ENCODE data around the gene SPG11.
"Not testable (repeated sequence)": the region's sequence is repeated elsewhere in the genome, so short reads cannot be mapped to it uniquely, and the experiment has no call there.

The SPG11 gene

DNA sequence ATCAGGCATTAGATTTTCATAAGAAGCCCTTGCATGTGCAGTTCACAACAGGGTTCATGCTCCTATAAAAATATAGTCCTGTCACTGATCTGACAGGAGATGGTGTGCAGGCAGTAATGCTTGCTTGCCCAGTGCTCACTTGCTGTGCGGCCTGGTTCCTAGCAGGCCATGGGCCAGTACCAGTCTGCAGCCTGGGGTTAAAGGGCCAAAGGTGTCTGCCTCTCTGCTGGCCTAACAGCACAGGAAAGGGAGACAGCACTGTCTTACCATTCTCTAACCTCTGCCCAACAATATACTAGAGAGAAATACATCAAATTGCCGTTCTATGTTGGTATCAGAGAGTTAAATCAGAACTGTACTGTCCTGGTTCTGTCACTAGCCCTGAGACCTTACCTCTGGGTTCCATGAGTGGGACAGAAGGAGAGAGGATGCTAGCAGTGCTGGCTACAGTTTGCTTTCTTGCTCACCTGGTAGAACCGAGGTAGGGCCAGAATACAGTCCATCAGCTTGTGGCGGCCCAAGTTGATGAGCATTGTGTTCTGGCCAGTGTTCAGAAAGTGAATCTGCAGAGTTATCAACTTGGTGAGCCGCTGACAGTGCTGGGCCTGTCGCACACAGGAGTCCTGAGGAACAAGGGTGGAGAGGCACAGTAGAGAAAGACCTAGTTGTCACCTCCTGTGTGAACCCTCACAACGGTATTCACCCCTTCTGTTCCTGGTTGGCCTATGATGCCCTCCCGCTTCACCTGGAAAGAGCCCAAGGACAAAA, 97.9 kb downstream of the SPG11 start:
- no peak for DNase-seq (ENCODE audit: low read depth)

DNA sequence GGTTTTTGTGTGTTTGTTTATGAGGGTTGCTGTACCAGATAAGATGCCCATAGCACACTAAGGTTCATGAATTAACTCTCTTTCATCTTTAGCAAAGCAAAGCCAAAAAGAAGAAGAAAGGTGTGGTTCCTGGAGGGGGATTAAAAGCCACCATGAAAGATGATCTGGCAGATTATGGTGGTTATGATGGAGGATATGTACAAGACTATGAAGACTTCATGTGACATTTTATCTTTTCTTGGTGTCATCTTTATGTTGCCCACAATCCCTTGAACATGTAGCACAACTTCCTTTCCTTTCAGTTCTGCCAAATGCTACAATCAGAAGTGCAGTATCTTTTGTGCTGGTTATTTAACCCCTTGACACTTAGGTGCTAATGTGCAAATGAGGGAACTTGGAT, 102.5 kb downstream of the SPG11 start:
- DNase-seq (ENCODE audit: low read depth) = not testable (repeated sequence)

DNA sequence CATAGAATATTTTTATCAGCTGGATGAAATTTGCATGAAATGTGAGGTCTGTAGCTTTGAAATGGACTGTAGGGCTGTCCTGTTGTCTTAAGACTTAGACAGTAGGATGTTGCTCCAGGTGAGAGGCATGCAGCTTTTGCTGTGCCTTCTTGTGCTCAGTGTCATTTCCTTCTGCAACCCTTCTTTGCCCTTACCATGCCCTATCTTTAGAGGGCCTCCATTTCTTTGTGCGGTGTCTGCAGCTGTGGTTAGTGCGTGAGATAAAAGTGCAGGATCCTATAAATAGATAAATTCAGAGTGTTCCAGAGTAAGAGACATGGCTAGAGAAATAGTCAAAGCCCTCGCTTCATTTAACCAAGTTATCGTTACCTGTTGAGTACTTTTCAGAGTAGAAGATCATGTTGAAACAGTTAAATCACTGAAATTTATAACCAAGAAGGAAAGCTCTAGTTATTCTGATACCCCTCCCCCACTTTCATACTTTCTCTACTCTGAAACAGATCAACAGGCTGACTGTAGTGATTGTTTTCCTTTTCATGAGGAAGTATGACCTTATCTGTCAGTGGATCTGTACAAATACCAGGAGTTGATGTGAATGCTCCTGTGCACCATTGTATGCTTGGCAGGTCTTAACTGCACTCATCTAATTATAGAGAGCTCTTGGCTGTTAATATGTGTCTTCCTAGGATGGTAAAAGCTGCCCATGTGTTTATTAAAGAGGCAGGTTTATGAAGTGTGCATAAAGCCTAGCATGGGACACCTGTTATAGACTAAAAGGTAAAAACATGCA, 108.3 kb downstream of the SPG11 start:
- no peak for DNase-seq (ENCODE audit: low read depth)

DNA sequence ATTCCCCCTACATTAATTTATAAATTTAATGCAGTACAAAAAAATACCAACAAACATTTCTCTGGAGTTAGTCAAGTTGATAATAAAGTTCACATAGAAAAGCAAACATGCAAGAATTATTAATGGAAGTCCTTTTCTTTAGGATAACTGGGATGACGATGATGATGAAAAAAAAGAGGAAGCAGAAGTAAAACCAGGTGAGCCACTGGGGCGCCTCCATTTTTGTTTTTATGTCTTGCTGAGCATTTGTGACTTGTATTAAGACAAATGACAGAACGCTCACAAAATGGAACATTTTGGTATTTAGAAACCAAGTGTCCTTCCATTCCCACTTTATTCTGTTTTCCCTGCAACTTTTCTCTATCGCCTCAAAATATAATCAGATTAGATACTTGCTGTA, 112.7 kb downstream of the SPG11 start:
- no peak for DNase-seq (ENCODE audit: low read depth)

DNA sequence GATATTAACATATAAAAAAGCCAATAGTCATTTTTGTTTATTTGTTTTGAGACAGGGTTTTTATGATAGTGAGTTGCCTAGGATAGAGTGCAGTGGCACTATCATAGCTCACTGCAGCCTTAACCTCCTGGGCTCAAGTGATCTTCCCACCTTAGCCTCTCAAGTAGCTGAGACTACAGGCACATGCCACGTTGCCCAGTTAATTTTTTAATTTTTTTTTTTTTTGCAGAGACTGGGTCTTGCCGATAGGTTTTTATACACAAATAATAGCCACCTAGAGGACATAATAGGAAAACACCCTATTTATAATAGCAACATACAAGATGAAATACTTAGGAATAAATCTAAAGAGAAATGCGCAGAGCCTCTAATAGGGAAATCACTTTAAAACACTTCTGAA, 113.2 kb downstream of the SPG11 start:
- no peak for DNase-seq (ENCODE audit: low read depth)

DNA sequence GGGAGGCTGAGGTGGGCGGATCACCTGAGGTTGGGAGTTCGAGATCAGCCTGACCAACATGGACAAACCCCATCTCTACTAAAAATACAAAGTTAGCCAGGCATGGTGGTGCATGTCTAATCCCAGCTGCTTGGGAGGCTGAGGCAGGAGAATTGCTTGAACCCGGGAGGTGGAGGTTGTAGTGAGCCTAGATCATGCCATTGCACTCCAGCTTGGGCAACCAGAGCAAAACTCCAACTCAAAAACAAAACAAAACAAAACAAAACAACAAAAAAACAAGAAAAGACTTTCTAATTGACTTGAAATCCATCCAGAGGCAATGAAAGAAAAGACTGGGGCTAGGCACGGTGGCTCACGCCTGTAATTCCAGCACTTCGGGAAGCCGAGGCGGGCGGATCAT, 114.3 kb downstream of the SPG11 start:
- DNase-seq (ENCODE audit: low read depth) = not testable (repeated sequence)

DNA sequence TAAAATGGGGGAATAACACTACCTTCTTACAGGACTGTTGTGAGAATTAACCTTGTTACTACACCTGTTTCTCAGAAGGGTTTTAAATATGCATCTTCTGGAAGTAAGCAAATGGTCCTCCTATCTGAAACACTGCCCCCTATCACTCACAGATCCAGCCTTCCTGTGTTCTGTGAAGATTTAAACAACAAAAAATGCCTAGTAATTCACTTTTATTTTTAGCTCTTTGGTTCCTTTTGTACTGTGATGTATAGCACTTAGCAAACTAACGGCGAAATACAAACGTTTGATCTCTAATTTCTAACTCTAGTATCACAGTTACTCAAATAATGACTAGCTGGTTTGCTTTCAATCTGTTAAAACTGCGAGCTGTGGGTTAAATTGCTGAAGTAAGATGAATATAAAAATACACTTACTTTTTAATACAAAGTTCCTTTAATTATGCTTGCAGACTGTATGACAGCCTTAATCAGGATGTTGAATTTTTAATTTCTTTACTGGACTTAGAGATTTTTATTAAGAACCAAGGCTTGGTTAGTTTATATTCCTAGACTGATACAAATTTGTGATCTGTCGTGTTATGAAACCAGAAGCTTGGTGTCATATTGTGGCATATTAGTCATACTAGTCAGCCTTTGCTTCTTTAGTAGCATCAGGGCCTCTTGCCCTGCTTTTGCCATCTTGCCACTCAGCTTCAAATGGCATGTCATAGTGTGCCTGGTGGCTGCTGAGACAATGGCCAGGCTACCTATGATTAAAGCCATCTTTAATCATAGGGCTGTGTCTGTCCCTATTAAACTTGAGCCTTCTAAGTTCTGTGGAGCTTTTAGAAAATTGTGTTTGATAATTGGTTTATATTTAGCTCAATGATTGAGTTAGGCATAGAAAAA, 117.3 kb downstream of the SPG11 start:
- no peak for DNase-seq (ENCODE audit: low read depth)

DNA sequence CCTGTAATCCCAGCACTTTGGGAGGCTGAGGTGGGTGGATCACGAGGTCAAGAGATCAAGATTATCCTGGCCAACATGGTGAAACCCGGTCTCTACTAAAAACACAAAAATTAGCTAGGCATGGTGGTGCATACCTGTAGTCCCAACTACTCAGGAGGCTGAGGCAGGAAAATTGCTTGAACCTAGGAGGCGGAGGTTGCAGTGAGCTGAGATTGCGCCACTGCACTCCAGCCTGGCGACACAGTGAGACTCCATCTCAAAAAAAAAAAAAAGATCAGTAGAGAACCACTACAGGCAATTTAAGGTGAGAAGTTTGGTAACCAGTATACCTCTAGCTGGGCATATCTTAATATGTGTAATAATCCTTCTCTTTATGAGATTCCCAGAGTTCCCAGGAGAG, 118.7 kb downstream of the SPG11 start:
- not testable (repeated sequence) for DNase-seq (ENCODE audit: low read depth)

DNA sequence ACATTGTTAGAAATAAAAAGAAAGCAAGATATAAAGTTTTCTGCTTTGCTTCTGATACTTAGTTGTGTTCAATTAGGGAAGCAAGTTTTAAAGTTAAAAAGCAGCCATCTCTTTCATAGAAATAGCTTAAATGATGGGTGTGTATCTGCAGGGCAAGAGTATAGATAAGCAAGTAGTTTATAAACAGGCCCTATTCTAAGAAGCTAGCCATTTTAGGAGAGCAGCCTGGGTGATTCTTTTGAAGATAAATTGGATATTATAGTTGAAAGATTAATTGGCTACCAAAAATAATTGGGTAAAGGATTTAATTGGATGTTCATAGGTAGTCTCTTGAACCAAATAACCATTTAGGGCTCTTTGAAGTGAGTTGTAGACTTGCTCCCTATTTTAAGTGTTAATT, 120.9 kb downstream of the SPG11 start:
- DNase-seq (ENCODE audit: low read depth) = no peak

DNA sequence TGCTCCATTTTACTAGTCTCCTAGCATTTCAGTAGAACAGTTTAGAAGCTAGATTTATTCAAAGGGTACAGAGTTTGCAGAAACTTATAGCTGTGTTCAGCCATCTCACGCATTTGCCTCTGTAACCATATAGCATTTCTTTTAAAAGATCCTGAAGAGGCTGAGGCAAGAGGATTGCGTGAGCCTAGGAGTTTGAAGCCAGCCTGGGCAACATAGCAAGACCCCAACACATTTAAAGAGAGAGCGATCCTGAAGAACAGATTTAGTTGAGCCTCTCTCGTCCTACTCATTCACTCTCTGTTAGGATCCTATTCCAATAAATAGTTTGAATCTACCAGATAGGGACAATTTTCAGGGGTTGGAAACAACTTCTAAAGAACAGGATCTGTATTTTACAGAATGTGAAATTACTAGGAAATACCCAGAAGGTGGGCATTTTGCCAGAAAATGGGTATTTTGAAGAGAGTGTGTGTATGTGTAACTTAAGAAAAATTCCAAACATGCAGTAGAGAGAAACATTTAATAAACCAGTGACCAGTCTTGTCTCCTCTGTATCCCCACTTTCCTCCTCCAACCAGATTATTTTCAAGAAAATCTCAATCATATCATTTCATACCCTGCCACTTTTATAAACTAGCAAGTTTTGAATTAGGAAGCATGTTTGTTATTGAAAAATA, 122.0 kb downstream of the SPG11 start:
- peak; percentile 73 for DNase-seq (ENCODE audit: low read depth)

DNA sequence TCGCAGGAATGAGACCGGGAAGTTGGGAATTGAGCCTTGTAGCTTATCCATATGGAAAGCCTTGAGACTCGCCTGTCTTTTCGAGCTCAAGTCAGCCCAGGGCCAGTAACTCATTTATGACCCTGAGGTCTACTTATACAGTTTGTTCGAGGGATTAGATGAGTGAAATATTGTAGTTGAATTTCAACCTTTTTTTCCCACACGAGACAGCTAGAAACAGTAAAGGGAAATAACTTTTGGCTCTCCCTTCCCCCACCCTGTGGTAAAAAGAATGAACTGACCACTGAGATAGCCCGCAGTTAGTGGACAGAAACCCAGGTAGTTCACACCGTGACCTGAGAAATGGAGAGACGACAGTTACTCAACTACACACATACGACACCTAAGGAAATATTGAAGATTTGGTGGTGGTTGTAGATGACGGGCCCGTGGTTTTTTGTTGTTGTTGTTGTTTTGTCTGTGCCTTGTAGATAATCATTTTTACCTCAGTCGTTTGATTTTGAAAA, 125.7 kb downstream of the SPG11 start:
- DNase-seq (ENCODE audit: low read depth) = no peak

DNA sequence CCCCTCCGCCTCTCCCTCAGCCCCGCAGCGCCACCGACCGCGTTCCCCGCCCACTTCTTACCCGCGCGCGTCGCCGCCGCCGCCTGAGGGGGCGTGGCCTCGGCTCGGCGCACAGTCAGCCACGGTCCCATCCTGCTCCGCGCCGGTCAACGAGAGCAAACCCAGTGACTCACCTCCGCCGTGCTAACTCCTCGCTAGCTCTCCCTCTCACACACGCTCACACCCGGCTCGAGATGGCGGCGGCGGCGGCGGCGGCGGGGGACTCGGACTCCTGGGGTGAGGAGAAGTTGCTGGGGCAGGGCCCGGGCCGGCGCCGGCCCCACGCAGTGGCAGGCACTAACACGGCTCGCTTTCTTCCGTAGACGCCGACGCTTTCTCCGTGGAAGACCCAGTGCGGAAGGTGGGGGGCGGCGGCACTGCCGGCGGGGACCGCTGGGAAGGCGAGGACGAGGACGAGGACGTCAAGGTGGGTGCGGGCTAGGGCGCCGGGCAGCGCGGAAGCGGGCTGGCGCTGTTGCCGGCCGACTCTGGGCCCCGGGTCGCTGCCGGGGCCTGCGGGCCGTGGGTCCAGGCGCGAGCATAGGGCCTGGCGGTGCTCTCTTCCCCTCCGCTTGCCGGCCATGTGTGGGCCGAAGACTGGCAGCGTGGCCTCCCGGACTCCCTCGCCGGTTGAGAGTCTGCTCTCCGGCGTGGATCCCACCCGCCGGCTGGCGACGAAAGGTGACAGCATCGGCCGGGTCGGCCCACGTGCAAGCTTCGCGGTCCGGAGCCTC, 126.3 kb downstream of the SPG11 start, which contains the start of gene EIF3J:
EIF3J (plus strand) TSS at position 186 of the 773 bp plus-strand sequence; CDS start at position 234, 48 bp downstream.
- DNase-seq (ENCODE audit: low read depth) = peak; percentile 84

DNA sequence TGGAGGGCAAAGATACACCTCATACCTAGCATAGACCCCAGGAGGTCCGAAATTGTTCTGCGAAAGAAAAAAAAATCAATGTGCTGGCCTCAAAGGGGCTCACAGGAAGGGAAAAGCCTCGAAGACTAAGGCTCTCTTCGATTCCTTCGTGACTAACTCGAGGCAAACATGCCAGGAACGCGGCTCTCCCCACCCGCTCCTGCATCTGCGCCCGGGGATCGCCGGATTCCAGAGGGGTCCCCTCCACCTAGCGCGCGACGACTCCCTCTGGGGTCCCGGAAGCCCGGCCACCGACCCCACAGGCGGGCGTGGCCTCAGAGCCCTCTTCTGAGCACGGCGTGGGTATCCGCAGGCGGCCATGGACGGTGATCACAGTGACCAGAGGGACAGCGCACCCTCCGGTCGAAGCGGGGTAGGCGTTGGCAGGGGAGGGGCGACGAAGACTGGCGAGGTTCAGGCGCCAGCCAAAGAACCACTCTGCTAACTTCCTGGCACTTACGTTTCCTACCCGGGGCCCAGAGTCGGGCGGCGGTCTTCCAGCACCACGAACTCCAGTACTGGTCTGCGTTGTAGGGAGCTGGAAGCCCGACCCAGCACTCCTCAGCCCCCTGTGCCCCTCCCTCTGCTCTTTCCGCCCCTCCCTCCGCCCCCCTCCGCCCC, 127.0 kb downstream of the SPG11 start:
- DNase-seq (ENCODE audit: low read depth) = peak; percentile 27

DNA sequence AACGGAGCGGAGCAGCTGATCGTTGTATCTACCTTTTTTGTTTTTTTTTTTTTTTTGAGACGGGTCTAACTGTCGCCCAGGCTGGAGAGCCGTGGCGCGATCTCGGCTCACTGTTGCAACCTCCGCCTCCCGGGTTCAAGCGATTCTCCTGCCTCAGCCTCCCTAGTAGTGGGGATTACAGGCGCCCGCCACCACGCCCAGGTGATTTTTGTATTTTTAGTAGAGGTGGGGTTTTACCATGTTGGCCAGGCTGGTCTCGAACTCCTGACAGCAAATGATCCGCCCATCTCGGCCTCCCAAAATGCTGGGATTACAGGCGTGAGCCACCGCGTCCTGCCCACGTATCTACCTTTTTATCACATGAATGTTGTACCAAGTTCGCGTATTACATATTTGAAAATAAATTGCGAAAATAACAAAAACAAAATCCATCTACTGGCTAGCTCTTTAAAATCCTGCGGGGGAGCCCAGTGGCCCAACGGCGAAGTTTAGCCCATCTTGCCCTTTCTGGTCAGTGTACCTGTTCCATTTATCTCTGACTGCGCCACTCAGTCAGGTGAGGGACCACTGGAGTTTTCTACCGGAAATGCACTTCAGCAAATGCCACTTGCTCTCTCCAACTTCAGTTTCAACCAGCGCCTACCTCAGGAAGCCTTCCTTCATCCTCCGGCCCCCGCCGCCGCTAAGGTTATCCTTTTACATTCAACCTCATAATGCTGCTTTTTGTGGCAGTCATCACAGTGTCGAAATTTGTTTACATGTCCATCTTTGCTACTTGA, 127.8 kb downstream of the SPG11 start:
- no peak for DNase-seq (ENCODE audit: low read depth)

DNA sequence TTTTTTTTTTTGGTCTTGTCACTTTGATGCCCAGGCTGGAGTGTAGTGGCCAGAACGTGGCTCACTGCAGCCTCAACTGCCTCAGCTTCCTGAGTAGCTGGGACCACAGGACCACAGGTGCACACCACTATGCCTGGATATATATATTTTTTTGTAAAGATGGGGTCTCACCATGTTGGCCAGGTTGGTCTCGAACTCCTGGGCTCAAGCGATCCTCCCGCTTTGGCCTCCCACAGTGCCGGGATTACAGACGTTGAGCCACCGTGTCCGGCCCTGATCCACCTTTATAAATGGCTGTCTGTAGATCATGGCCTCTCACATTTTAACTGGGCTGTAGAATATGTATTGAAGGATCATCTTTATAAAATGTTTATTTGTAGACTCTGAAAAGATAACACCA, 128.4 kb downstream of the SPG11 start:
- DNase-seq (ENCODE audit: low read depth) = no peak

DNA sequence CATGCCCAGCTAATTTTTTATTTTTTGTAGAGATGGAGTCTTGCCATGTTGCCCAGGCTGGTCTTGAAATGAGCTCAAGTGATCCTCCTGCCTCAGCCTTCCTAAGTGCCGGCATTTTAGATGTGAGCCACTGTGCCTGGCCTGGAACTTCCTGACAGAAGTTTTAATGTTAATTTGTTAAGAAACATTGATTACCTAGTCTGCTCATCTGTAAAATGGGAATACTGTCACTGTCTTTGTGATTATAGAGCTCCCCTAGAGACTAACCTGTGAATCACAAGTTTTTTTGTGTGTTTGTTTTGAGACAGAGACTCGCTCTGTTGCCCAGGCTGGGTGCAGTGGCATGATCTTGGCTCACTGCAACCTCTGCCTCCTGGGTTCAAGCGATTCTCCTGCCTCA, 130.8 kb downstream of the SPG11 start:
- DNase-seq (ENCODE audit: low read depth) = no peak

DNA sequence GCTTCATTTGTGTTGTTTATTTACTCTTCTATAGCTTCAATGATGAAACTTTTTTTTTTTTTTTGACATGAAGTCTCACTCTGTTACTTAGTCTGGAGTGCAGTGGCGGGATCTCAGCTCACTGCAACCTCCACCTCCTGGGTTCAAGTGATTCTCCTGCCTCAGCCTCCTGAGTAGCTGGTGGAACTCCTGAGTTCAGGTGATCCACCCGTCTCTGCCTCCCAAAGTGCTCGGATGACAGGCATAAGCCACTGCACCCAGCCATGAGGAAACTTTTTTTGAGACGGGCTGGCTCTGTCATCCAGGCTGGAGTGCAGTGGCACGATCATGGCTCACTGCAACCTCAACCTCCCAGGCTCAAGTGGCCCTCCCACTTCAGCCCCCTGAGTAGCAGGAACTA, 131.2 kb downstream of the SPG11 start:
- DNase-seq (ENCODE audit: low read depth) = not testable (repeated sequence)

DNA sequence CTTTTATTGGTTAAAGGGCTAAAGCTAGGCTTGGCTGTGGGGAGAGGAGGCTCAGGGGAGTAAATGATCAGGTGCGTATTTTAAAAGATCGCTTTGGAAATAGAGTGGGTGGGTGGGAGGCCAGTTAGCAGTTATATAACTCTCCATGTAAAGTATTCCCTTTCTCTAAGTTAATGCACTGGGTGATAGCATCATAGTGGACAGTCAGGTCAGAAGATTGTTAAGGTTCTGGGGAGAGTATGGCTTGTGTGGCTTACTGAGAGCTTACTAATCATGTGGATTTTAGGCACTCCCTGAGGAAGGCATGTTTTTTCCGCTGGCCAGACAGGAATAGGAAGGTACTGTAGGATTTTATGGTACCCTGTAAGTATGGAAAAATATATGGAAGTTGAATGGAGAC, 132.8 kb downstream of the SPG11 start:
- no peak for DNase-seq (ENCODE audit: low read depth)

DNA sequence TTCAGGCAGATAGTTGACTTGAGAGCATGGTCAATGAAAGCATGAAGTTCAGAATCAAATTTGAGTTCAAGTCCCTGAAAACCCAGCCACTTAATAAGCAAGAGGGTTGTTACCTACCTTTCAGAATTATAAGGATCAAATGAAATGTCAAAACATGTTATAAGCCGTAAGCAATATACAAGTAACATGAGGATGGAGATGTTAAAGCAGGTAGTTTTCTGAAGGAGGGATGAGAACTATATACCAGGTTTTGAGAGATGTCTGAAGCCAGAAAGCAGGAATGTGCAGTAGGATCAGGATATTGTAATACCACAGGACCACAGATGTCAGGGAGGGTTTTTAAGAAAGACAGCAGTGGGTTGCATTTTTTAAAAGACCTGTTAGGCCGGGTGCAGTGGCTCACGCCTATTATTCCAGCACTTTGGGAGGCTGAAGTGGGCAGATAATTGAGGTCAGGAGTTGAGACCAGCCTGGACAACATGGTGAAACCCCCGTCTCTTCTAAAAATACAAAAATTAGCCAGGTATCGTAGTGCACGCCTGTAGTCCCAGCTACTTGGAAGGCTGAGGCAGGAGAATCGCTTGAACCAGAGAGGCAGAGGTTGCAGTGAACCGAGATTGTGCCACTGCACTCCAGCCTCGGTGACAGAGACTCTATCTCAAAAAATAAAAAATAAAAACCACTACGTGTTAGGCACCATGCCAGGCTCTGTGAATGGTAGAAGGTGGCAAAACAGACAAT, 133.4 kb downstream of the SPG11 start:
- no peak for DNase-seq (ENCODE audit: low read depth)
